ENCODE measurements around the gene RAD51.
A peak's percentile ranks its signal among the peaks of the same experiment; 100 is the strongest.

Gene RAD51

DNA sequence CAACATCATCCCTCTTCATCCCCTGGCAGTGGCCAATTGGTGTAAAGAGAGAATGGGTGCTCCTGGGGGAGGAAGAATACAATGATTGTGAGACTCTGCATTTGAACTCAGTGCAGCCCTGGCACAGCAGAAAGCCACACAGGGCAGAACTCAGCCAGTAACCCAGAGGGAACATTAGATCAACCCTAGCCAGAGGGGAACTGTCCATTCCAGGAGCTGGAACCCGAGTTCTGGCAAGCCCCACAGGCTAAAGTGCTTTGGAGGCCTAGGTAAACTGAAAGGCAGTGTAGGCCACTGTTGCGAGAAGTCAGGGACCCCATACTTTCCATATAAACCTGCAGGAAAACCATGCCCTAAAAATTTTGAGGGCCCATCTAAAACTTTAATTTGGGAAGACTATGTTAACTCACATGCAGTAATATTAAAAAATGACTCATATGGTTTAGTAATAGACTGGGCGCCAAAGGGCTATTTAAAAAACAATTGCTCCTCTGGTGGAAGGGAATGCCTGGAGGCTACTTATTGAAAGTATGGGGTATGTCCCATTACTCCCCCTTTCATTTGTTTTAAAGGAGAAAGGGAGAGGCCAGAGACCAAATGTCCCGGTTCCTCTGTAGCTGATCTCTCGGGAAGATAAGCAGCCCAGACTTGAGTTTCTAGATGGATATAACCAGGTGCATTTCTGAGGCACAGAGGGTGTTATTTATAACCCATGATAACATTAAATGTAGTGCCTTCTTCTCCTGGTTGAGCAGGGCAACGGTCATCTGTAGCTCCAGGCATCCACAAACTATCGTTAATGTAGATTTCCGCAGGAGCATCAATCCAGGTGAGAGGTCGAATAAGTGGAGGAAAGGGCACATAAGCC, 5.8 kb upstream of the RAD51 start:
- Histone ChIP-seq H3K4me1 (ENCODE audit: insufficient read depth, low read length, severe bottlenecking) (peaks cover 9% of the 10 kb centered on the region), H3K4me3 (ENCODE audit: low read depth, low read length, poor library complexity, severe bottlenecking) (no peak overlapping the region), H3K9me3 (ENCODE audit: low read length) (no peaks in the 10 kb centered on the region), H3K36me3 (ENCODE audit: insufficient read depth, low read length) (no peaks in the 10 kb centered on the region), H4K20me1 (ENCODE audit: insufficient read depth, low read length) (no peaks in the 10 kb centered on the region), H3K27me3 (ENCODE audit: insufficient read depth, low read length) (no peaks in the 10 kb centered on the region), H3F3A (ENCODE audit: insufficient read depth, low read length) (no peaks in the 10 kb centered on the region), H3K27ac (ENCODE audit: low read depth, low read length, poor library complexity, severe bottlenecking) (no peak overlapping the region), H2AFZ (ENCODE audit: low read length) (no peak overlapping the region), H3K9ac (ENCODE audit: low read length) (no peak overlapping the region), H3K9me2 (ENCODE audit: low read depth, low read length) (no peaks in the 10 kb centered on the region), H3K4me2 (ENCODE audit: low read length) (no peak overlapping the region), H3K79me2 (ENCODE audit: insufficient read depth, low read length) (no peaks in the 10 kb centered on the region)
- TF ChIP-seq EZH2 (IDR thresholded peaks at IDR 0.05; ENCODE audit: borderline replicate concordance, low read length), result no peak
- TF ChIP-seq, protein P1, sequence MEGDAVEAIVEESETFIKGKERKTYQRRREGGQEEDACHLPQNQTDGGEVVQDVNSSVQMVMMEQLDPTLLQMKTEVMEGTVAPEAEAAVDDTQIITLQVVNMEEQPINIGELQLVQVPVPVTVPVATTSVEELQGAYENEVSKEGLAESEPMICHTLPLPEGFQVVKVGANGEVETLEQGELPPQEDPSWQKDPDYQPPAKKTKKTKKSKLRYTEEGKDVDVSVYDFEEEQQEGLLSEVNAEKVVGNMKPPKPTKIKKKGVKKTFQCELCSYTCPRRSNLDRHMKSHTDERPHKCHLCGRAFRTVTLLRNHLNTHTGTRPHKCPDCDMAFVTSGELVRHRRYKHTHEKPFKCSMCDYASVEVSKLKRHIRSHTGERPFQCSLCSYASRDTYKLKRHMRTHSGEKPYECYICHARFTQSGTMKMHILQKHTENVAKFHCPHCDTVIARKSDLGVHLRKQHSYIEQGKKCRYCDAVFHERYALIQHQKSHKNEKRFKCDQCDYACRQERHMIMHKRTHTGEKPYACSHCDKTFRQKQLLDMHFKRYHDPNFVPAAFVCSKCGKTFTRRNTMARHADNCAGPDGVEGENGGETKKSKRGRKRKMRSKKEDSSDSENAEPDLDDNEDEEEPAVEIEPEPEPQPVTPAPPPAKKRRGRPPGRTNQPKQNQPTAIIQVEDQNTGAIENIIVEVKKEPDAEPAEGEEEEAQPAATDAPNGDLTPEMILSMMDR (IDR thresholded peaks at IDR 0.05; ENCODE audit: low read length), result no peak

DNA sequence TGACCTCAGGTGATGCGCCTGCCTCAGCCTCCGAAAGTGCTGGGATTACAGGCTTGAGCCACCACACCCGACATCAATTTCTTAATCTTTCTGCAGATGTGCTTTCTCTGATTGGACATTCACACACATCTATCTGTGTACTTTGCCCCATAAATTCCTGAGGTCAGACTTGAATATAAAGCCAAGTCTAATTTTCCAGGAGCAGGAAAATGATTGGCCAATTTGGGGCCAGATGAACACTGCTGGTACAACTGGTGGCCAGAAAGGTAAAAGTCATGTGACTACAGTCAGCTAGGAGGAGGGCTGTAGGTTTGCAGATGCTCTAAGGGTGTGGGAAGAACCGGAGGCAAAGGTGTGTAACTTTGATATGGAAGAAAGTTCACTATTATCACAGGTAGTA, 3.2 kb upstream of the RAD51 start:
- H3K9me3 ChIP-seq (ENCODE audit: low read length), result no peaks in the 10 kb centered on the region
- no peaks in the 10 kb centered on the region for H4K20me1 ChIP-seq (ENCODE audit: insufficient read depth, low read length)
- no peaks in the 10 kb centered on the region for H3K9me2 ChIP-seq (ENCODE audit: low read depth, low read length)
- H2AFZ ChIP-seq (ENCODE audit: low read length), result no peak overlapping the region
- H3K9ac ChIP-seq (ENCODE audit: low read length), result no peak overlapping the region
- TF ChIP-seq EZH2 (IDR thresholded peaks at IDR 0.05; ENCODE audit: borderline replicate concordance, low read length), result no peak
- TF ChIP-seq, protein P1 (IDR thresholded peaks at IDR 0.05; ENCODE audit: low read length), result no peak
- no peak overlapping the region for H3K4me2 ChIP-seq (ENCODE audit: low read length)
- no peak overlapping the region for H3K27ac ChIP-seq (ENCODE audit: low read depth, low read length, poor library complexity, severe bottlenecking)
- no peaks in the 10 kb centered on the region; the same call in 1 of the 2 replicates for H3F3A ChIP-seq (ENCODE audit: insufficient read depth, low read length)
- H3K4me1 ChIP-seq (ENCODE audit: insufficient read depth, low read length, severe bottlenecking), result peaks cover 17% of the 10 kb centered on the region
- H3K27me3 ChIP-seq (ENCODE audit: insufficient read depth, low read length), result no peaks in the 10 kb centered on the region
- no peak overlapping the region for H3K4me3 ChIP-seq (ENCODE audit: low read depth, low read length, poor library complexity, severe bottlenecking)
- no peaks in the 10 kb centered on the region for H3K36me3 ChIP-seq (ENCODE audit: insufficient read depth, low read length)
- peaks cover 9% of the 10 kb centered on the region for H3K79me2 ChIP-seq (ENCODE audit: insufficient read depth, low read length)

DNA sequence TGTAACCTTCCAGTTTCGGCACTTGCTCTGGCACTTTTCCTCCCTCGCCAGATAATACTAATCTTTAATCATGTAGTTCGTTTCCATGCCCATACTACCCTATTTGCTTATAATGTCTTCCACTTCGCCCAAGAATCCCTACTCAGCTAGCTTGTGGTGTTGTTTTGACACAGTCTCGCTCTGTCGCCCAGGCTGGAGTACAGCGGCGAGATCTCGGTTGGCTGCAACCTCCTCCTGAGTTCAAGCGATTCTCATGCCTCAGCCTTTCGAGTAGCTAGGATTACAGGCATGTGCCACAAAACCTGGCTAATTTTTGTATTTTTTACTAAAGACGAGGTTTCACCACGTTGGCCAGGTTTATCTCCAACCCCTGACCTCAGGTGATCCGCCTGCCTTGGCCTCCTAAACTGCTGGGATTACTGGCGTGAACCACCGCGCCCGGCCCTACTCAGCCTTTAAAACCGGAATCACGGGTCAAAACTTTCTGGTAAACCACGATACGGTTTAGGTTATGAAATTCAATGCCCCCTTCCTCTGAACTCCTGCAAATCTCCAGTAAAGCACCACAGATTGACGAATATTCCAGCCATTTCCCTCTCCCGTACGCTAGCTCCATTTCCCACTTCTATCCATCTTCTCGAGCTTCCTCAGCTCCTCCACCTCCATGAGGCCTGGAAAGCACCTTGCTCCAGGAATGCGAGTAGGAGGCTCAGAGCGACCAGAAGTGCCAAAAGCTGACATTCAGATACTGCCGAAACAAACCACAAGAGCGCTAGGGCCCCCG, 878 bp upstream of the RAD51 start:
- Histone ChIP-seq H3K4me3 (ENCODE audit: low read depth, low read length, poor library complexity, severe bottlenecking) (peak overlapping the region; percentile 92), H3K4me2 (ENCODE audit: low read length) (peak overlapping the region; percentile 87)

More for the DNA sequence above, 878 bp upstream of the RAD51 start:
- no peaks in the 10 kb centered on the region for H4K20me1 ChIP-seq (ENCODE audit: insufficient read depth, low read length)
- no peaks in the 10 kb centered on the region for H3K9me3 ChIP-seq (ENCODE audit: low read length)
- TF ChIP-seq EZH2 (IDR thresholded peaks at IDR 0.05; ENCODE audit: borderline replicate concordance, low read length), result no peak
- TF ChIP-seq, protein P1 (IDR thresholded peaks at IDR 0.05; ENCODE audit: low read length), result no peak
- H3K9ac ChIP-seq (ENCODE audit: low read length), result peak overlapping the region; percentile 85
- H3K27me3 ChIP-seq (ENCODE audit: insufficient read depth, low read length), result no peaks in the 10 kb centered on the region
- H3K9me2 ChIP-seq (ENCODE audit: low read depth, low read length), result no peaks in the 10 kb centered on the region
- H3K27ac ChIP-seq (ENCODE audit: low read depth, low read length, poor library complexity, severe bottlenecking), result peak overlapping the region; percentile 91
- no peaks in the 10 kb centered on the region; the same call in 1 of the 2 replicates for H3F3A ChIP-seq (ENCODE audit: insufficient read depth, low read length)
- peaks cover 7% of the 10 kb centered on the region; the same call in 1 of the 2 replicates for H3K36me3 ChIP-seq (ENCODE audit: insufficient read depth, low read length)
- peaks cover 11% of the 10 kb centered on the region for H3K79me2 ChIP-seq (ENCODE audit: insufficient read depth, low read length)
- H3K4me1 ChIP-seq (ENCODE audit: insufficient read depth, low read length, severe bottlenecking), result peaks cover 18% of the 10 kb centered on the region
- no peak overlapping the region for H2AFZ ChIP-seq (ENCODE audit: low read length)
